H9 (cell line): ENCODE data around the gene TBCC. TPM values are rescaled to one million over a fixed set of nuclear protein-coding genes. Genes with fewer than 3 reads are reported as not detected.

Experiments
- DNase-seq: peaks from one replicate; pipeline ENCODE4 v3.0.0-alpha.2; 2017
- H2AFZ ChIP-seq: one replicate; pipeline ENCODE4 v1.6.1; 2013; ENCODE audit warnings: mild to moderate bottlenecking, low read length, control low read depth, moderate library complexity
- H2AK5ac ChIP-seq: 2 replicates; pipeline ENCODE4 v1.6.1; 2013; ENCODE audit warnings: low read length, control low read depth, mixed read lengths; ENCODE audit not compliant: insufficient read length
- H2BK120ac ChIP-seq: one replicate; pipeline ENCODE4 v1.6.1; 2013; ENCODE audit warnings: low read depth, mild to moderate bottlenecking, low read length, control low read depth, inconsistent platforms; ENCODE audit not compliant: poor library complexity, severe bottlenecking
- H2BK12ac ChIP-seq: 2 replicates; pipeline ENCODE4 v1.6.1; 2013; ENCODE audit warnings: low read length, control low read depth, mixed read lengths, low read depth; ENCODE audit not compliant: insufficient read length
- H2BK15ac ChIP-seq: 2 replicates; pipeline ENCODE4 v1.6.1; 2013; ENCODE audit warnings: low read depth, low read length, control low read depth
- H2BK20ac ChIP-seq: one replicate; pipeline ENCODE4 v1.6.1; 2013; ENCODE audit warnings: low read depth, mild to moderate bottlenecking, low read length, control low read depth, inconsistent platforms; ENCODE audit not compliant: poor library complexity, severe bottlenecking
- H2BK5ac ChIP-seq: 2 replicates; pipeline ENCODE4 v1.6.1; 2013; ENCODE audit warnings: low read length, control low read depth, mixed read lengths; ENCODE audit not compliant: insufficient read length
- H3K14ac ChIP-seq: 2 replicates; pipeline ENCODE4 v1.6.1; 2013; ENCODE audit warnings: low read length, control low read depth; ENCODE audit not compliant: insufficient read depth
- H3K18ac ChIP-seq: 2 replicates; pipeline ENCODE4 v1.6.1; 2013; ENCODE audit warnings: low read depth, mild to moderate bottlenecking, mixed read lengths, low read length, control low read depth; ENCODE audit not compliant: insufficient read length
- H3K23ac ChIP-seq: 2 replicates; pipeline ENCODE4 v1.6.1; 2013; ENCODE audit warnings: low read length, control low read depth, mixed read lengths, low read depth; ENCODE audit not compliant: insufficient read length
- H3K23me2 ChIP-seq: 2 replicates; pipeline ENCODE4 v1.6.1; 2013; ENCODE audit warnings: low read depth, mild to moderate bottlenecking, mixed read lengths, low read length, control low read depth; ENCODE audit not compliant: insufficient read length, poor library complexity, severe bottlenecking
- H3K27ac ChIP-seq: 2 replicates; pipeline ENCODE4 v1.5.1; 2013; ENCODE audit warnings: low read length, control low read depth, mixed read lengths, low read depth; ENCODE audit not compliant: insufficient read length
- H3K27me3 ChIP-seq: 2 replicates; pipeline ENCODE4 v1.6.1; 2013; ENCODE audit warnings: low read length, control low read depth, inconsistent platforms; ENCODE audit not compliant: insufficient read depth
- H3K4ac ChIP-seq: 2 replicates; pipeline ENCODE4 v1.6.1; 2013; ENCODE audit warnings: low read depth, mild to moderate bottlenecking, control low read depth, inconsistent platforms, low read length, moderate library complexity
- H3K4me1 ChIP-seq: 2 replicates; pipeline ENCODE4 v1.6.1; 2013; ENCODE audit warnings: low read length, control low read depth, inconsistent platforms; ENCODE audit not compliant: insufficient read depth
- H3K4me2 ChIP-seq: 2 replicates; pipeline ENCODE4 v1.6.1; 2013; ENCODE audit warnings: low read length, control low read depth, mixed read lengths; ENCODE audit not compliant: insufficient read length, insufficient read depth
- H3K56ac ChIP-seq: 2 replicates; pipeline ENCODE4 v1.6.1; 2013; ENCODE audit warnings: low read depth, mild to moderate bottlenecking, mixed read lengths, low read length, control low read depth; ENCODE audit not compliant: insufficient read length
- H3K79me1 ChIP-seq: 2 replicates; pipeline ENCODE4 v1.6.1; 2013; ENCODE audit warnings: low read depth, mild to moderate bottlenecking, moderate library complexity, low read length, control low read depth, inconsistent platforms; ENCODE audit not compliant: insufficient read depth, poor library complexity, severe bottlenecking
- H3K79me2 ChIP-seq: 2 replicates; pipeline ENCODE4 v1.6.1; 2013; ENCODE audit warnings: low read length, control low read depth, inconsistent platforms; ENCODE audit not compliant: insufficient read depth
- H3K9ac ChIP-seq: 2 replicates; pipeline ENCODE4 v1.6.1; 2013; ENCODE audit warnings: low read length, control low read depth, mixed read lengths; ENCODE audit not compliant: insufficient read length; ENCODE audit errors: extremely low read depth
- H3K9me3 ChIP-seq: one replicate; pipeline ENCODE4 v1.6.1; 2013; ENCODE audit warnings: low read depth, low read length, inconsistent platforms; ENCODE audit not compliant: control insufficient read depth
- H3T11ph ChIP-seq: one replicate; pipeline ENCODE4 v1.6.1; 2013; ENCODE audit warnings: mild to moderate bottlenecking, low read length, control low read depth, inconsistent platforms
- H4K20me1 ChIP-seq: one replicate; pipeline ENCODE4 v1.6.1; 2013; ENCODE audit not compliant: control insufficient read depth, insufficient read length, insufficient read depth
- H4K5ac ChIP-seq: 2 replicates; pipeline ENCODE4 v1.6.1; 2013; ENCODE audit warnings: low read depth, mild to moderate bottlenecking, mixed read lengths, low read length, control low read depth; ENCODE audit not compliant: insufficient read length
- H4K8ac ChIP-seq: replicated peaks from 2 replicates; pipeline ENCODE4 v1.6.1; 2013; ENCODE audit warnings: low read length, control low read depth, mixed read lengths, low read depth; ENCODE audit not compliant: insufficient read length
- H4K91ac ChIP-seq: 2 replicates; pipeline ENCODE4 v1.6.1; 2013; ENCODE audit warnings: low read depth, mild to moderate bottlenecking, moderate library complexity, mixed read lengths, low read length, control low read depth; ENCODE audit not compliant: insufficient read length
- H3K27ac Mint-ChIP-seq, 3 experiments: 2 replicates in 2 of 3; 3 replicates in 1 of 3; pipeline ENCODE4 v1.8.0; 2020 to 2021; ENCODE audit warnings: mixed read lengths in 3 of 3, mild to moderate bottlenecking in 1 of 3, moderate library complexity in 1 of 3
- H3K27me3 Mint-ChIP-seq: 2 replicates; pipeline ENCODE4 v1.8.0; 2021; ENCODE audit warnings: low read depth, mild to moderate bottlenecking, moderate library complexity, mixed read lengths
- H3K36me3 Mint-ChIP-seq, 3 experiments: 2 replicates in 2 of 3; 3 replicates in 1 of 3; pipeline ENCODE4 v1.8.0; 2020 to 2021; ENCODE audit warnings: low read depth in 3 of 3, mixed read lengths in 3 of 3; ENCODE audit not compliant: insufficient read depth in 1 of 3
- H3K4me1 Mint-ChIP-seq, 2 experiments: 2 replicates each; pipeline ENCODE4 v1.8.0; 2020; ENCODE audit warnings: mixed read lengths in 2 of 2
- H3K4me3 Mint-ChIP-seq, 2 experiments: 2 replicates in 1 of 2; 3 replicates in 1 of 2; pipeline ENCODE4 v1.8.0; 2020 to 2021; ENCODE audit warnings: mild to moderate bottlenecking in 2 of 2, mixed read lengths in 2 of 2, moderate library complexity in 1 of 2
- H3K9me3 Mint-ChIP-seq, 2 experiments: 2 replicates in 1 of 2; 3 replicates in 1 of 2; pipeline ENCODE4 v1.8.0; 2020; ENCODE audit warnings: mild to moderate bottlenecking in 2 of 2, mixed read lengths in 2 of 2, moderate library complexity in 1 of 2
- CTCF ChIP-seq: fragments of 200-600 bp; sonication (generic); conservative IDR thresholded peaks from 3 replicates; pipeline ENCODE4 v1.8.0; 2021; ENCODE audit warnings: antibody characterized with exemption, mild to moderate bottlenecking
- WGBS: extraction: QIAGEN DNeasy Blood & Tissue Kit; methylation state at CpG from one replicate; pipeline ENCODE4 v1.1.7; 2013; ENCODE audit warnings: missing lambda C conversion rate, low lambda C conversion rate, mixed read lengths; ENCODE audit not compliant: insufficient read length; ENCODE audit errors: extremely low coverage; 5-methylcytosine and 5-hydroxymethylcytosine counted together
- total RNA-seq: library from RNA; stranded (reverse); gene quantifications from 2 replicates; pipeline ENCODE4 v1.2.1, GENCODE V29; 2021

The TBCC gene
- total RNA-seq, 1 experiment from 2014 or later = 25.6 TPM

- no peaks in the 10 kb centered on the region for H3K79me2 ChIP-seq
- no peaks in the 10 kb centered on the region; the same call in 1 of the 2 replicates for H3K4me1 ChIP-seq
- H3K4me2 ChIP-seq = no peak overlapping the region
- H2BK5ac ChIP-seq = no peak overlapping the region
- H3K4ac ChIP-seq = no peak overlapping the region
- H3K9me3 ChIP-seq = no peaks in the 10 kb centered on the region
- H3K9me3 Mint-ChIP-seq = no peaks in the 10 kb centered on the region
- H2AK5ac ChIP-seq = no peak overlapping the region
- no peaks in the 10 kb centered on the region for H3K27me3 Mint-ChIP-seq
- no peak overlapping the region for H3K56ac ChIP-seq
- no peak overlapping the region for H3K27ac ChIP-seq
- no peak overlapping the region for H4K8ac ChIP-seq
- no peak overlapping the region for H3T11ph ChIP-seq
- no peak overlapping the region for H2BK12ac ChIP-seq
- WGBS = no CpG with 5 or more reads among the region's 2 CpGs
- no peak overlapping the region for H3K4me3 Mint-ChIP-seq
- H4K5ac ChIP-seq = no peak overlapping the region
- no peak overlapping the region for H2AFZ ChIP-seq
- H3K23ac ChIP-seq = no peak overlapping the region
- no peaks in the 10 kb centered on the region for H3K23me2 ChIP-seq
- no peaks in the 10 kb centered on the region for H3K79me1 ChIP-seq
- H2BK120ac ChIP-seq = no peak overlapping the region
- no peak overlapping the region for H4K91ac ChIP-seq
- H3K27me3 ChIP-seq = no peaks in the 10 kb centered on the region
- H3K36me3 Mint-ChIP-seq = no peaks in the 10 kb centered on the region
- no peak overlapping the region for H3K9ac ChIP-seq
- H3K14ac ChIP-seq = no peak overlapping the region
- TF ChIP-seq CTCF = no peak
- no peak overlapping the region for H3K27ac Mint-ChIP-seq
- H2BK15ac ChIP-seq = no peak overlapping the region
- peaks cover 6 to 12% of the 10 kb centered on the region in 2 experiments; a peak in 3 of 4 replicates for H3K4me1 Mint-ChIP-seq
- no peak overlapping the region for H3K18ac ChIP-seq
- no peaks in the 10 kb centered on the region for H4K20me1 ChIP-seq
- no peak overlapping the region for H2BK20ac ChIP-seq
- DNase-seq = no peak
These were observed 43.7 kb downstream of the TBCC start for GRCh38 chr6:42702200-42702599.
